Activated CD8-positive, alpha-beta T cell treated with anti-CD3 and anti-CD28 coated beads, Interleukin-2, amount 10 ng/mL, durations not matched to agents 7 days and 5 days (primary cell): ENCODE results near the gene UGT8. TPM values are rescaled to one million over a fixed set of nuclear protein-coding genes. Genes with fewer than 3 reads are reported as not detected.
"Not testable (repeated sequence)": the region's sequence is repeated elsewhere in the genome, so short reads cannot be mapped to it uniquely, and the experiment has no call there.

Source experiments
- ATAC-seq: fragments of 150-1000 bp; cut with Tn5 transposase; one replicate; pipeline ENCODE4 v1.10.0; 2021; ENCODE audit warnings: moderate library complexity
- CTCF ChIA-PET: fragments of 350-600 bp; sonication (Branson Sonifier 250); formaldehyde crosslinking; loops from one replicate; lab custom pipeline; 2021; ENCODE audit warnings: antibody characterized with exemption; lab: Charles Lee
- POLR2A ChIA-PET: fragments of 350-600 bp; sonication (Branson Sonifier 250); formaldehyde crosslinking; loops from one replicate; lab custom pipeline; 2021; ENCODE audit warnings: antibody characterized with exemption; lab: Charles Lee
- DNase-seq: peaks from one replicate; pipeline ENCODE4 v3.0.0-alpha.2; 2020
- H3K27ac Mint-ChIP-seq: one replicate; pipeline ENCODE4 v1.8.0; 2021; ENCODE audit warnings: mild to moderate bottlenecking, mixed read lengths
- H3K27me3 Mint-ChIP-seq: one replicate; pipeline ENCODE4 v1.8.0; 2021; ENCODE audit warnings: low read depth, mixed read lengths
- H3K36me3 Mint-ChIP-seq: one replicate; pipeline ENCODE4 v1.8.0; 2021; ENCODE audit warnings: low read depth, mixed read lengths
- H3K4me1 Mint-ChIP-seq: one replicate; pipeline ENCODE4 v1.8.0; 2021; ENCODE audit warnings: low read depth, mixed read lengths
- H3K4me3 Mint-ChIP-seq: one replicate; pipeline ENCODE4 v1.8.0; 2021; ENCODE audit warnings: mild to moderate bottlenecking, mixed read lengths
- H3K9me3 Mint-ChIP-seq: one replicate; pipeline ENCODE4 v1.8.0; 2022; ENCODE audit warnings: mixed read lengths; ENCODE audit not compliant: insufficient read depth
- total RNA-seq, 2 experiments: library from RNA; stranded (reverse); gene quantifications; one replicate each; pipeline ENCODE4 v1.2.3, GENCODE V29; 2021

Gene UGT8, protein sequence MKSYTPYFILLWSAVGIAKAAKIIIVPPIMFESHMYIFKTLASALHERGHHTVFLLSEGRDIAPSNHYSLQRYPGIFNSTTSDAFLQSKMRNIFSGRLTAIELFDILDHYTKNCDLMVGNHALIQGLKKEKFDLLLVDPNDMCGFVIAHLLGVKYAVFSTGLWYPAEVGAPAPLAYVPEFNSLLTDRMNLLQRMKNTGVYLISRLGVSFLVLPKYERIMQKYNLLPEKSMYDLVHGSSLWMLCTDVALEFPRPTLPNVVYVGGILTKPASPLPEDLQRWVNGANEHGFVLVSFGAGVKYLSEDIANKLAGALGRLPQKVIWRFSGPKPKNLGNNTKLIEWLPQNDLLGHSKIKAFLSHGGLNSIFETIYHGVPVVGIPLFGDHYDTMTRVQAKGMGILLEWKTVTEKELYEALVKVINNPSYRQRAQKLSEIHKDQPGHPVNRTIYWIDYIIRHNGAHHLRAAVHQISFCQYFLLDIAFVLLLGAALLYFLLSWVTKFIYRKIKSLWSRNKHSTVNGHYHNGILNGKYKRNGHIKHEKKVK
- total RNA-seq: not detected

GRCh38 chr4:114598191-114599121 lies at the start of gene UGT8:
Gene UGT8, plus strand, starts transcription at chr4:114598807. Its CDS starts 24,074 bp downstream, at chr4:114622881.
- Mint-ChIP-seq H3K27ac (no peak within 1 kb of the TSS), H3K36me3 (no peaks in the 10 kb centered on the region)

GRCh38 chr4:114549638-114550037 lies 49.0 kb upstream of the UGT8 start:
- no peak for DNase-seq
- ATAC-seq: no peak
- no peaks in the 10 kb centered on the region for H3K9me3 Mint-ChIP-seq
- CTCF ChIA-PET: no interaction called here
- H3K36me3 Mint-ChIP-seq: no peaks in the 10 kb centered on the region
- no peaks in the 10 kb centered on the region for H3K4me1 Mint-ChIP-seq
- H3K27me3 Mint-ChIP-seq: no peaks in the 10 kb centered on the region
- no peak overlapping the region for H3K27ac Mint-ChIP-seq
- POLR2A ChIA-PET: no interaction called here
- no peak overlapping the region for H3K4me3 Mint-ChIP-seq

More at GRCh38 chr4:114598191-114599121, at the start of gene UGT8:
- ChIA-PET CTCF (no interaction called here), POLR2A (no interaction called here)
- H3K9me3 Mint-ChIP-seq: no peaks in the 10 kb centered on the region
- H3K4me3 Mint-ChIP-seq: peak within 1 kb of the TSS; percentile 37
- DNase-seq (peak; percentile 38), ATAC-seq (peak; percentile 84)
- peaks cover 31% of the 10 kb centered on the region for H3K27me3 Mint-ChIP-seq
- H3K4me1 Mint-ChIP-seq: peaks cover 7% of the 10 kb centered on the region

DNA sequence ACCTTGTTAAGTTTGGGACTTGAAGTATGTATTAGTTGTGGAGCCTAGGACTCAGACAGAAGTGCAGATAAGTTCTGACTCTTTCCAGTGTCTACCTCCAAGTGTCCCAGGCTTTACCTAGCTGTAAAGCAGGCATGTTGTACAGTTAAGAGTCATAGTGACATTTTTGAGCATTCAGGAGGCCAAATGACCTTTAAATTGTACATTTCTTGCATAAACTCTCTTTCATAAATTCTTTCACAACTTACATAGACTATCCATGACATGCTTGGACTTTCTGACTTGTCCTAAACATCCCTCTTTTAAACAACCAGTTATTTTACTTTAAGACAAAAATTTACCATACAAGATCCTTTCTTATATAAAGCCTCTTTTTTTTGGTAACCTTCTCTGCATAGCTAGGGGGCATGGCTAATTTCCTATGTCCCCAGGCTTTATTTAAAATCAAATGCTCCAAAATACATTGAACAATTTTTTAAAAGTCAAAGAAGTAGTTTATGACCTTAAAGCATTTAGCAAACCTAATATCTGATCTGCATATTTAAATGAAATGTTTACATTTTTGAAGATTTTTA lies 40.1 kb upstream of the UGT8 start:
- Mint-ChIP-seq H3K27me3 (no peaks in the 10 kb centered on the region), H3K4me3 (no peak overlapping the region), H3K36me3 (no peaks in the 10 kb centered on the region), H3K4me1 (no peaks in the 10 kb centered on the region), H3K9me3 (peaks cover 15% of the 10 kb centered on the region), H3K27ac (no peak overlapping the region)
- ATAC-seq (no peak), DNase-seq (no peak)
- POLR2A ChIA-PET: no interaction called here
- CTCF ChIA-PET: no interaction called here

DNA sequence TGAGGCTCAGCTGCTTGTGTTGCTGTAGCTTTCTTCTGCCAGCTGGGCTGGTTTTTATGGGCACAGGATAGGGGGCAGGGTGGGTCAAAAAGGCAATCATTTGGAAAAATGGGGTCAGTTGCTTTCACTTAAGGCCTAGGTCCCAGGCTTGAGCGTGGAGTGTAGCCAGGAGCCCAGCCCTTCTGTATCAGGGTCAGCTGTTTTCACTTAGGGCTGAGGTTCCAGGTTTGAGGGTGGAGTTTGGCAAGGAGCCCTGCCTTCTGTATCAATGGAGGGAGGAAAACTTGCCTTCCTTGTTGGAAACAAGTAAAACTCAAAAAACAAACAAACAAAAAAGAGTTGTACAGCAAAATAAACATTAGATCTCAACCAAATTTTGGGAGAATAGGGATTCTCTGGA lies 37.0 kb upstream of the UGT8 start:
- POLR2A ChIA-PET: no interaction called here
- Mint-ChIP-seq H3K9me3 (peaks cover 15% of the 10 kb centered on the region), H3K27ac (no peak overlapping the region), H3K27me3 (no peaks in the 10 kb centered on the region), H3K4me3 (no peak overlapping the region), H3K4me1 (no peaks in the 10 kb centered on the region), H3K36me3 (no peaks in the 10 kb centered on the region)
- no peak for ATAC-seq
- no peak for DNase-seq
- CTCF ChIA-PET: no interaction called here

- ATAC-seq: no peak
- POLR2A ChIA-PET: no interaction called here
Observed at GRCh38 chr4:114562176-114562904, 36.3 kb upstream of the UGT8 start.

GRCh38 chr4:114563536-114564315 lies 34.9 kb upstream of the UGT8 start:
- ChIA-PET POLR2A (no interaction called here), CTCF (no interaction called here)
- no peaks in the 10 kb centered on the region for H3K4me1 Mint-ChIP-seq
- DNase-seq: no peak
- no peak for ATAC-seq
- H3K9me3 Mint-ChIP-seq: peaks cover 8% of the 10 kb centered on the region
- no peak overlapping the region for H3K4me3 Mint-ChIP-seq
- H3K27ac Mint-ChIP-seq: no peak overlapping the region
- no peaks in the 10 kb centered on the region for H3K27me3 Mint-ChIP-seq
- H3K36me3 Mint-ChIP-seq: no peaks in the 10 kb centered on the region

More at GRCh38 chr4:114562176-114562904, 36.3 kb upstream of the UGT8 start:
- H3K4me3 Mint-ChIP-seq: no peak overlapping the region
- H3K27ac Mint-ChIP-seq: no peak overlapping the region
- no peak for DNase-seq
- H3K36me3 Mint-ChIP-seq: no peaks in the 10 kb centered on the region
- no peaks in the 10 kb centered on the region for H3K27me3 Mint-ChIP-seq
- H3K4me1 Mint-ChIP-seq: no peaks in the 10 kb centered on the region
- CTCF ChIA-PET: no interaction called here
- peaks cover 15% of the 10 kb centered on the region for H3K9me3 Mint-ChIP-seq

- Mint-ChIP-seq H3K27ac (no peak overlapping the region), H3K36me3 (no peaks in the 10 kb centered on the region), H3K9me3 (no peaks in the 10 kb centered on the region), H3K4me1 (no peaks in the 10 kb centered on the region), H3K4me3 (no peak overlapping the region), H3K27me3 (no peaks in the 10 kb centered on the region)
- no peak for ATAC-seq
- ChIA-PET CTCF (no interaction called here), POLR2A (no interaction called here)
- DNase-seq: no peak
Observed at GRCh38 chr4:114577386-114577785, 21.2 kb upstream of the UGT8 start.

DNA sequence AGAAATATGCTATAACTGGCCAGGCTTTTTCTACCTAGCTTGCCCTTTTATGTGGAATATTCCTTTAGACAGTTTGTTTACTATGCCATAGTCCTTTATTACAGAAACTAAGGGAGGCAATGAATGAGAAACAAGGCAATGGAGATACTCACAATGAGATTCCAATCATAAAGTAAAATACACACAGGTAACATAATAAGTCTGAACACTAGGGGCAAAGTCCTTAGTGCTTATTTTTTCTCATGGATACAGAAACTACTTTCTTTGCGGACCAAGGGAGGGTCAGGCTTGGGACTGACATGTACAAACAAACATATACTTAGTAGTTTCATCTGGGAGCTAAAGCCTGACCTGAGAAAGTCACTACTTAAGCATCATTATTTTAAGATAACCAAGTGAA lies 16.0 kb upstream of the UGT8 start:
- Mint-ChIP-seq H3K36me3 (no peaks in the 10 kb centered on the region), H3K4me1 (no peaks in the 10 kb centered on the region), H3K9me3 (no peaks in the 10 kb centered on the region), H3K27me3 (no peaks in the 10 kb centered on the region), H3K27ac (no peak overlapping the region), H3K4me3 (no peak overlapping the region)
- ChIA-PET CTCF (no interaction called here), POLR2A (no interaction called here)
- no peak for DNase-seq
- no peak for ATAC-seq

- Mint-ChIP-seq H3K4me1 (no peaks in the 10 kb centered on the region), H3K27ac (no peak overlapping the region), H3K27me3 (no peaks in the 10 kb centered on the region), H3K4me3 (no peak overlapping the region), H3K36me3 (no peaks in the 10 kb centered on the region), H3K9me3 (no peaks in the 10 kb centered on the region)
- ChIA-PET POLR2A (no interaction called here), CTCF (no interaction called here)
- no peak for ATAC-seq
- no peak for DNase-seq
Observed at GRCh38 chr4:114588305-114588704, 10.3 kb upstream of the UGT8 start.

DNA sequence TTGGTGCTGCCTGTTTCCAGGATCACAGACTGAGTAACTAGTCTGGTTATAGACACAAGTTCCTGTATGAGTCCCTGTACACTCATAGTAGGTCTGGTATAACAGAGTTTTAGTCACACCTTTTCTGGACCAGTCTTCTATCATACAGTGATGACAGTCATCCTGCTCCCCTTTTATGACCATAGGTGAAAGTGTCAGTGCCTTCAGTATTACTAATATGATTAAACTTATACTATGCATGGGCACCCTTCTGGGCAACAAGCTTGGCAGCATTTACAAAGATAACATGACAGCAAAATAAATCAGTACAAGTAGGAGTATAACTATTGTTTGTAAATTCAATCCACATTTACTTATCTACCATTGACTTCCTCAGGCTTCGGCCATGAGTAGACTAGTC lies 8.2 kb upstream of the UGT8 start:
- H3K4me1 Mint-ChIP-seq, DNase-seq, H3K27ac Mint-ChIP-seq, CTCF ChIA-PET, H3K27me3 Mint-ChIP-seq, H3K36me3 Mint-ChIP-seq, POLR2A ChIA-PET, ATAC-seq, H3K9me3 Mint-ChIP-seq, H3K4me3 Mint-ChIP-seq: not testable (repeated sequence)

DNA sequence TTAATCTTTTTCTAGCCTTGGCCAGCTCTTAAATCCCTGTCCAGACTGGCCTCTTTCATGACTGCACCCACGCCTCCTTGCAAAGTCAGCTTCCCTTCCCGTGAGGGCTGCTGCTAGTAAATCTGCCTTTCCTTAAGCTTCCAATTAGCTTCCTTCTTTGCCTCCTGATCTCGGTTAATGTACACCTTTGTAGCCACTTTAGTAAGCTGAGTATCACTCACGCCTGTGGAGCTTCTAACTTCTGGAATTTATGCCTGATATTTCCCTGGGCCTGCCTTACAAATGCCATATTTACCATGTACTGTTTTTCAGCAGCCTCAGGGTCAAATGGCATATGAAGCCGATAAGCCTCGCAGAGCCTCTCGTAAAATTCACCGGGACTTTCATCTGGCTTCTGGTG lies 5.1 kb upstream of the UGT8 start:
- peaks cover 10% of the 10 kb centered on the region for H3K27me3 Mint-ChIP-seq
- no peak overlapping the region for H3K4me3 Mint-ChIP-seq
- ATAC-seq (no peak), DNase-seq (no peak)
- no peaks in the 10 kb centered on the region for H3K9me3 Mint-ChIP-seq
- ChIA-PET CTCF (no interaction called here), POLR2A (no interaction called here)
- no peak overlapping the region for H3K27ac Mint-ChIP-seq
- no peaks in the 10 kb centered on the region for H3K36me3 Mint-ChIP-seq
- peaks cover 4% of the 10 kb centered on the region for H3K4me1 Mint-ChIP-seq
